ENCODE data around the gene OPHN1.

- TF ChIP-seq EZH2 (IDR thresholded peaks at IDR 0.05; ENCODE audit: borderline replicate concordance, insufficient read depth, low read length, poor library complexity, severe bottlenecking) (no peak), CTCF (IDR thresholded peaks at IDR 0.05; ENCODE audit: poor library complexity, severe bottlenecking) (no peak), SMC3 (conservative IDR thresholded peaks at IDR 0.05; ENCODE audit: poor library complexity) (no peak), POLR2AphosphoS5 (IDR thresholded peaks at IDR 0.05) (no peak)
Observed at GRCh38 chrX:68086709-68087108, 346.6 kb downstream of the OPHN1 start.
